ENCODE measurements around the gene CCDC197.

Gene CCDC197

GRCh38 chr14:94031161-94031882 lies 34.2 kb downstream of the CCDC197 start:
- TF ChIP-seq EP300 (IDR thresholded peaks at IDR 0.05; ENCODE audit: borderline replicate concordance) (no peak), MAX (IDR thresholded peaks at IDR 0.05) (no peak), ZBTB7A (IDR thresholded peaks at IDR 0.05; ENCODE audit: low read depth) (no peak), NFIC (IDR thresholded peaks at IDR 0.05) (no peak), EGR1 (IDR thresholded peaks at IDR 0.05) (no peak), RAD21 (IDR thresholded peaks at IDR 0.05; ENCODE audit: low read depth) (no peak), YY1 (IDR thresholded peaks at IDR 0.05; ENCODE audit: low read depth) (no peak), REST (IDR thresholded peaks at IDR 0.05; ENCODE audit: low read depth) (no peak), TAF1 (IDR thresholded peaks at IDR 0.05; ENCODE audit: low read depth) (no peak), USF1 (IDR thresholded peaks at IDR 0.05) (no peak), TEAD4 (IDR thresholded peaks at IDR 0.05) (no peak), FOXM1 (IDR thresholded peaks at IDR 0.05; ENCODE audit: borderline replicate concordance, low read depth) (no peak), CEBPB (IDR thresholded peaks at IDR 0.05) (no peak), TCF12 (IDR thresholded peaks at IDR 0.05; ENCODE audit: low read depth) (no peak), CREB1 (IDR thresholded peaks at IDR 0.05; ENCODE audit: low read depth) (no peak)

- no peak for TF ChIP-seq TAF1 (IDR thresholded peaks at IDR 0.05; ENCODE audit: low read depth)
- no peak for TF ChIP-seq TEAD4 (IDR thresholded peaks at IDR 0.05)
- TF ChIP-seq EP300 (IDR thresholded peaks at IDR 0.05; ENCODE audit: borderline replicate concordance) = no peak
- no peak for TF ChIP-seq USF1 (IDR thresholded peaks at IDR 0.05)
- TF ChIP-seq CEBPB (IDR thresholded peaks at IDR 0.05) = no peak
Measured at GRCh38 chr14:94031883-94032279, 34.8 kb downstream of the CCDC197 start.

- TF ChIP-seq TCF12 (IDR thresholded peaks at IDR 0.05; ENCODE audit: low read depth) = no peak
- no peak for TF ChIP-seq NFIC (IDR thresholded peaks at IDR 0.05)
- no peak for TF ChIP-seq TAF1 (IDR thresholded peaks at IDR 0.05; ENCODE audit: low read depth)
- no peak for TF ChIP-seq EP300 (IDR thresholded peaks at IDR 0.05; ENCODE audit: borderline replicate concordance)
- TF ChIP-seq CREB1 (IDR thresholded peaks at IDR 0.05; ENCODE audit: low read depth) = no peak
- TF ChIP-seq ZBTB7A (IDR thresholded peaks at IDR 0.05; ENCODE audit: low read depth) = no peak
- no peak for TF ChIP-seq RAD21 (IDR thresholded peaks at IDR 0.05; ENCODE audit: low read depth)
- TF ChIP-seq CEBPB (IDR thresholded peaks at IDR 0.05) = no peak
- no peak for TF ChIP-seq EGR1 (IDR thresholded peaks at IDR 0.05)
- no peak for TF ChIP-seq REST (IDR thresholded peaks at IDR 0.05; ENCODE audit: low read depth)
- no peak for TF ChIP-seq TEAD4 (IDR thresholded peaks at IDR 0.05)
Measured at GRCh38 chr14:94034886-94035285, 37.8 kb downstream of the CCDC197 start.

- peak; percentile 64 for TF ChIP-seq RAD21 (IDR thresholded peaks at IDR 0.05; ENCODE audit: low read depth)
- no peak for TF ChIP-seq EGR1 (IDR thresholded peaks at IDR 0.05)
Measured at GRCh38 chr14:94036313-94037167, 39.4 kb downstream of the CCDC197 start.

GRCh38 chr14:94037954-94038353 lies 40.9 kb downstream of the CCDC197 start:
- TF ChIP-seq EGR1 (IDR thresholded peaks at IDR 0.05) (no peak), TCF12 (IDR thresholded peaks at IDR 0.05; ENCODE audit: low read depth) (no peak), FOXM1 (IDR thresholded peaks at IDR 0.05; ENCODE audit: borderline replicate concordance, low read depth) (no peak), NFIC (IDR thresholded peaks at IDR 0.05) (no peak), REST (IDR thresholded peaks at IDR 0.05; ENCODE audit: low read depth) (no peak), TEAD4 (IDR thresholded peaks at IDR 0.05) (no peak), YY1 (IDR thresholded peaks at IDR 0.05; ENCODE audit: low read depth) (no peak), CREB1 (IDR thresholded peaks at IDR 0.05; ENCODE audit: low read depth) (no peak), USF1 (IDR thresholded peaks at IDR 0.05) (no peak), RAD21 (IDR thresholded peaks at IDR 0.05; ENCODE audit: low read depth) (no peak)
